Measurements from ENCODE around the gene NAPEPLD. TPM values are rescaled to one million over a fixed set of nuclear protein-coding genes. Genes with fewer than 3 reads are reported as not detected.
"Not testable (repeated sequence)": the region's sequence is repeated elsewhere in the genome, so short reads cannot be mapped to it uniquely, and the experiment has no call there.

Gene NAPEPLD
- total RNA-seq, 1 donor from 2014 or later, result 8.1 TPM

DNA sequence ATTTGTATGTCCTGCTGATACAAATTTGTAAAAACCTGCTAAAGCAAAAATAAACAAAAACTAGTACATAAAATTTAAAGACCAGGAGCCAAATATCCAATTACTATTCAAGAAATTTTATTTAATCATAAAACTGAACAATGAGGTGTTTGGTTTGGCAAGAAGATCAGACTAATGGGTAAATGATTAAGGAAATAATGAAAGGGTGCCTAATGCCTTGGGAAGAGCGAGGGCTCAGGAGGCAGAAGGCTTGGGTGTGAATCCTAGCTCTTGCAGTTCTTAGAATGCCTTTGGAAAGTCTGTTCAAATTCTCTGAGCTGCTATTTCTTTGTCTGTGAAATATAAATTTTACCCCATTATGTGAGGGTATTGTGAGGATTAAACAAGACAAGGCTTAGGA, 32.4 kb downstream of the NAPEPLD start:
- Mint-ChIP-seq H3K27ac (no peak overlapping the region), H3K27me3 (ENCODE audit: insufficient read depth) (no peaks in the 10 kb centered on the region), H3K36me3 (ENCODE audit: low read depth) (peaks cover 25% of the 10 kb centered on the region), H3K4me3 (no peak overlapping the region), H3K9me3 (peaks cover under 1% of the 10 kb centered on the region), H3K4me1 (ENCODE audit: low read depth) (peaks cover 7% of the 10 kb centered on the region)
- DNase-seq (ENCODE audit: low spot score), result no peak
- intact Hi-C loops (cut with micrococcal nuclease), result no loop called here

DNA sequence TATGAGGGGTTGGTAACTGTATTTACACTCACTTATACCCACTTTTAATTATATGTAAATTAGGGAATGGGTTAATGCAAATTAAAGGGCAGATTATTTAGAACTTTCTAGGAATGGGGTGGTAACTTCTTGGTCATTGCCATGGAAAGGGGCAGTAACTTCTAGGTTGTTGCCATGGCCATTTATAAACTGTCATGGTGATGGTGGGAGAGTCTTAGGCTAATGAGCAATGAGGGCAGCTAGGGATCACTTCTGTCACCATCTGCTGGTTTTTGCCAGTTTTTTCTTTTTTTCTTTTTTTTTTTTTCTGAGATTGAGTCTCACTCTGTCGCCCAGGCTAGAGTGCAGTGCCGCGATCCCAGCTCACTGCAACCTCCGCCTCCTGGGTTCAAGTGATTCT, 33.1 kb downstream of the NAPEPLD start:
- H3K27ac Mint-ChIP-seq, result no peak overlapping the region
- H3K27me3 Mint-ChIP-seq (ENCODE audit: insufficient read depth), result no peaks in the 10 kb centered on the region
- H3K36me3 Mint-ChIP-seq (ENCODE audit: low read depth), result peaks cover 31% of the 10 kb centered on the region
- intact Hi-C loops (cut with micrococcal nuclease), result no loop called here
- peaks cover 6% of the 10 kb centered on the region for H3K9me3 Mint-ChIP-seq
- DNase-seq (ENCODE audit: low spot score), result no peak
- peaks cover 7% of the 10 kb centered on the region for H3K4me1 Mint-ChIP-seq (ENCODE audit: low read depth)
- no peak overlapping the region for H3K4me3 Mint-ChIP-seq

DNA sequence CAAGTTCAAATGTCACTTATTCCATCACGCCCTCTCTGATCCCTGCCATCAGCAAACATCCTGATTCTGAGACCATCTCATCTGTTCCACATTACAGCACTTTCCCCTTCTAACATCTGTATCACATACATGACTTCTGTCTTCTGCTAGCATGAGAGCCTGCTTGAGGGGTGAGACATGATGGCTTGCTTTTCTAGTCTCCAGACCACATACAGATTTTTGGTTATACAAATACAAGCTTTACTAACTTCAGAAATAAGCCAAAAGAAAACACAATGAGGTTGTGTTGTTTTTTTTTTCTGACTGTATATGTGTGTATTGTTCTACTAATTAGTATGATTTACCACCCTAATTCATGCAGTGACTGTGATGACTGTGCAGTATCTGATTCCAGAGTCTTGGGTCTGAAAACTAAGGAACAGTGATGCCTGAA, 34.3 kb downstream of the NAPEPLD start:
- Mint-ChIP-seq H3K4me1 (ENCODE audit: low read depth) (peaks cover 7% of the 10 kb centered on the region), H3K27ac (no peak overlapping the region), H3K36me3 (ENCODE audit: low read depth) (peaks cover 39% of the 10 kb centered on the region), H3K27me3 (ENCODE audit: insufficient read depth) (peaks cover 4% of the 10 kb centered on the region), H3K4me3 (no peak overlapping the region), H3K9me3 (peaks cover 14% of the 10 kb centered on the region)
- no peak for DNase-seq (ENCODE audit: low spot score)
- intact Hi-C loops (cut with micrococcal nuclease), result no loop called here

DNA sequence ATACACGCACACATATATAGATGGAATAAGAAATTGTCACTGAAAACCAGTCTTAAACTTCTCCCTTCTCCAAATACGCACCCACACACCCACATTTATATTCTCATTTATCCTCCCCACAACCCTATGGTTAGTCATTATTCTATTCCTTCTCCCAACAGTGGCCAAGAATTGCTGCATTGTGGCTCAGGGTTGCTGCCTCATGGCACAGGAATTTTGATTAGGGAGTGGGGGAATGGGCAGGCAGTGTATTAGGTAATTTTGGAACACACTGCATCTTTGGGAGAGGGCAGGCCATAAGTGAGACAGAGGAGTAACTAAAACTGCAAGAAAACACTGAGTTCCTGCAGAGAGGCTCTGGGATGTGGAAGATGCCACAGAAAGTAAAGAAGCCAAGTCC, 35.7 kb downstream of the NAPEPLD start:
- peaks cover 20% of the 10 kb centered on the region for H3K4me1 Mint-ChIP-seq (ENCODE audit: low read depth)
- no peak overlapping the region for H3K27ac Mint-ChIP-seq
- no peak overlapping the region for H3K4me3 Mint-ChIP-seq
- H3K36me3 Mint-ChIP-seq (ENCODE audit: low read depth), result peaks cover 46% of the 10 kb centered on the region
- H3K9me3 Mint-ChIP-seq, result peaks cover 21% of the 10 kb centered on the region
- intact Hi-C loops (cut with micrococcal nuclease), result no loop called here
- peaks cover 4% of the 10 kb centered on the region for H3K27me3 Mint-ChIP-seq (ENCODE audit: insufficient read depth)
- DNase-seq (ENCODE audit: low spot score), result no peak

DNA sequence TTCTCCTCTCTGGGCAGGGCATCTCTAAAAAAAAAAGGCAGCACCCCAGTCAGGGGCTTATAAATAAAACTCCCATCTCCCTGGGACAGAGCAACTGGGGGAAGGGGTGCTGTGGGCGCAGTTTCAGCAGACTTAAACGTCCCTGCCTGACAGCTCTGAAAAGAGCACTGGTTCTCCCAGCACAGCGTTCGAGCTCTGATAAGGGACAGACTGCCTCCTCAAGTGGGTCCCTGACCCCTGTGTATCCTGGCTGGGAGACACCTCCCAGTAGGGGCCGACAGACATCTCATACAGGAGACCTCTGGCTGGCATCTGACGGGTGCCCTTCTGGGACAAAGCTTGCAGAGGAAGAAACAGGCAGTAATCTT, 42.2 kb downstream of the NAPEPLD start:
- H3K4me3 Mint-ChIP-seq; DNase-seq (ENCODE audit: low spot score); H3K27me3 Mint-ChIP-seq (ENCODE audit: insufficient read depth); H3K27ac Mint-ChIP-seq; intact Hi-C loops (cut with micrococcal nuclease): not testable (repeated sequence)
- peaks cover 13% of the 10 kb centered on the region for H3K4me1 Mint-ChIP-seq (ENCODE audit: low read depth)
- peaks cover 21% of the 10 kb centered on the region for H3K9me3 Mint-ChIP-seq
- peaks cover 46% of the 10 kb centered on the region for H3K36me3 Mint-ChIP-seq (ENCODE audit: low read depth)

DNA sequence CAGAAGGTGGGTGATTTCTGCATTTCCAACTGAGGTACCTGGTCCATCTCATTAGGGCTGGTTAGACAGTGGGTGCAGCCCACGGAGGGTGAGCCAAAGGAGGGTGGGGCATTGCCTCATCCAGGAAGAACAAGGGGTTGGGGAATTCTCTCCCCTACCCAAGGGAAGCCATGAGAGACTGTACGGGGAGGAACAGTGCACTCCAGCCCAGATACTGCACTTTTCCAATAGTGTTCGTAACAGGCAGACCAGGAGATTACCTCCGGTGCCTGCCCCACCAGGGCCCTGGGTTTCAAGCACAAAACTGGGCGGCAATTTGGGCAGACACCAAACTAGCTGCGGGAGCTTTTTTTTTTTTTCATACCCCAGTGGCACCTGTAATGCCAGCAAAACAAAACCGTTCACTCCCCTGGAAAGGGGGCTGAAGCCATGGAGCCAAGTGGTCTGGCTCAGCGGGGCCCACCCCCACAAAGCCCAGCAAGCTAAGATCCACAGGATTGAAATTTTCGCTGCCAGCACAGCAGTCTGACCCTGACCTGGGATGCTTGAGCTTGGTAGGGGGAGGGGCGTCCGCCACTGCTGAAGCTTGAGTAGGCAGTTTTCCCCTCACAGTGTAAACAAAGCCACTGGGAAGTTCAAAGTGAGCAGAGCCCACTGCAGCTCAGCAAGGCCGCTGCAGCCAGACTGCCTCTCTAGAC, 42.7 kb downstream of the NAPEPLD start:
- Mint-ChIP-seq H3K4me1 (ENCODE audit: low read depth) (peaks cover 13% of the 10 kb centered on the region), H3K27ac (no peak overlapping the region), H3K36me3 (ENCODE audit: low read depth) (peaks cover 42% of the 10 kb centered on the region), H3K4me3 (no peak overlapping the region), H3K27me3 (ENCODE audit: insufficient read depth) (peaks cover 4% of the 10 kb centered on the region), H3K9me3 (peaks cover 18% of the 10 kb centered on the region)
- intact Hi-C loops (cut with micrococcal nuclease), result no loop called here
- DNase-seq (ENCODE audit: low spot score), result no peak

DNA sequence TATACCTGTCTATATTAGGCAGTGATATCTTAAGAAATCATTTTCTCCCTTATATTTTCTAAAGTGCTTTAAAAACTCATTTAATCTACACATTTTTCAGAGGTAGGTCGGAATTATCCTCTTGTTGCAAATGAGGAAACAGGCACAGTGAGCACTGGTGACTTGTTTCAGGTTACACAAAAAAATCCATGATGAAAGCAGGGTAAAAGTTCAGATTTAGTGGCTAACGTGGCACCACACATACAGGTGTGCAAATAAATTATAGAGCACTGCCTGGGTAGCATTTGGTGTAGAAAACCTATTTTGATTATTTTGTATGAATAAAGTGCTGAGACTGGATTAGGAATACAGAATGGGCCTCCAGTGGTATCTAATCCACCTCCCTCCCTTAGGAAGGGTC, 47.4 kb downstream of the NAPEPLD start:
- peaks cover 14% of the 10 kb centered on the region for H3K36me3 Mint-ChIP-seq (ENCODE audit: low read depth)
- intact Hi-C loops (cut with micrococcal nuclease), result no loop called here

DNA sequence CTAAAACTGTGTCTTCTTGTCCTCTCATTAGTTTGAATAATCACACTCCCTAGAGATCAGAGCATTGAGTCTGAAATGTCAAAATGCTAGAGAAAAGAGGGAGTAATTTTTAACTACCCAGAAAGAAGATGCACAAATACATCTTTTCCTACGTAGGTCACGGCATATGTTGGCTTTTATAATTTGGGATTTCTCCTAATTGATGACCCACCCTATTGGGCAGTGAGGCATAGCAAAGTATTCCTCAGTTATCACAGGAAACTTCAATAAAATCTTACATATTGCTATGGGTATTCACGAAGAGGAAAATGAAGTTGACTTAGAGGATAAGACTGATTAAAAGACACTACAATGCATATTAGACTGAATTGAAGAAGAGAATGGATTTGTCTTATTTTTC, 48.6 kb downstream of the NAPEPLD start:
- intact Hi-C loops (cut with micrococcal nuclease), result no loop called here
- H3K27ac Mint-ChIP-seq, result no peak overlapping the region
- H3K27me3 Mint-ChIP-seq (ENCODE audit: insufficient read depth), result no peaks in the 10 kb centered on the region
- no peak for DNase-seq (ENCODE audit: low spot score)
- H3K9me3 Mint-ChIP-seq, result no peaks in the 10 kb centered on the region
- H3K4me1 Mint-ChIP-seq (ENCODE audit: low read depth), result no peaks in the 10 kb centered on the region
- H3K4me3 Mint-ChIP-seq, result no peak overlapping the region
- peaks cover 18% of the 10 kb centered on the region for H3K36me3 Mint-ChIP-seq (ENCODE audit: low read depth)

More for the DNA sequence above, 47.4 kb downstream of the NAPEPLD start:
- no peaks in the 10 kb centered on the region for H3K4me1 Mint-ChIP-seq (ENCODE audit: low read depth)
- no peak for DNase-seq (ENCODE audit: low spot score)
- H3K4me3 Mint-ChIP-seq, result no peak overlapping the region
- H3K9me3 Mint-ChIP-seq, result no peaks in the 10 kb centered on the region
- no peaks in the 10 kb centered on the region for H3K27me3 Mint-ChIP-seq (ENCODE audit: insufficient read depth)
- H3K27ac Mint-ChIP-seq, result no peak overlapping the region

DNA sequence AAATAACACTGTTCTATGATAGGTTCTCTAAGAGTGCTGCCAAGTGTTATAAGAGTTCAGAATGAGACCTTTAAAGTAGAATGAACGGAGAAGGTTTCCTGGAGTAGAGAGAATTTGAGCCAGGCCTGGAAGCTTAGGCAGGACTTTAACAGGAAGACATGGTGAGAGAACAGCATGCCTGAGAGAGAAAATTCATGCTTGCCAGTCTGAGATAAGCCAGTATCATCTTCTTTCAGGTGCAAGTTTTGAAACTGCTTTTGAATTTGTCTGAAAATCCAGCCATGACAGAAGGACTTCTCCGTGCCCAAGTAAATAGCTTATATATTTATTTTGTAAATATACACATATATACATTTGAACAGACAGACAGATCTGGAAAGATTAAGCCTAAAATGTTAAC, 51.9 kb downstream of the NAPEPLD start:
- no peak overlapping the region for H3K27ac Mint-ChIP-seq
- intact Hi-C loops (cut with micrococcal nuclease), result no loop called here
- H3K4me3 Mint-ChIP-seq, result no peak overlapping the region
- H3K27me3 Mint-ChIP-seq (ENCODE audit: insufficient read depth), result no peaks in the 10 kb centered on the region
- H3K9me3 Mint-ChIP-seq, result no peaks in the 10 kb centered on the region
- peaks cover 27% of the 10 kb centered on the region for H3K36me3 Mint-ChIP-seq (ENCODE audit: low read depth)
- H3K4me1 Mint-ChIP-seq (ENCODE audit: low read depth), result peaks cover 4% of the 10 kb centered on the region
- no peak for DNase-seq (ENCODE audit: low spot score)

DNA sequence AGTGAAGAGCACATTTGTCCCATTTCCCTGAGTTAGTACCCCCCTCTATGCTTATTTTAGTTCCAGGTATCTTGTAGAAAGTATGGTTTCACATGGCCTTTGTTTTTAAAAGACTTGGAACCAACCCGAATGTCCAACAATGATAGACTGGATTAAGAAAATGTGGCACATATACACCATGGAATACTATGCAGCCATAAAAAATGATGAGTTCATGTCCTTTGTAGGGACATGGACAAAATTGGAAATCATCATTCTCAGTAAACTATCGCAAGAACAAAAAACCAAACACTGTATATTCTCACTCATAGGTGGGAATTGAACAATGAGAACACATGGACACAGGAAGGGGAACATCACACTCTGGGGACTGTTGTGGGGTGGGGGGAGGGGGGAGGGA, 53.3 kb downstream of the NAPEPLD start:
- H3K27ac Mint-ChIP-seq; H3K4me1 Mint-ChIP-seq (ENCODE audit: low read depth); DNase-seq (ENCODE audit: low spot score); H3K9me3 Mint-ChIP-seq; H3K27me3 Mint-ChIP-seq (ENCODE audit: insufficient read depth); H3K4me3 Mint-ChIP-seq; intact Hi-C loops (cut with micrococcal nuclease): not testable (repeated sequence)
- peaks cover 29% of the 10 kb centered on the region for H3K36me3 Mint-ChIP-seq (ENCODE audit: low read depth)

DNA sequence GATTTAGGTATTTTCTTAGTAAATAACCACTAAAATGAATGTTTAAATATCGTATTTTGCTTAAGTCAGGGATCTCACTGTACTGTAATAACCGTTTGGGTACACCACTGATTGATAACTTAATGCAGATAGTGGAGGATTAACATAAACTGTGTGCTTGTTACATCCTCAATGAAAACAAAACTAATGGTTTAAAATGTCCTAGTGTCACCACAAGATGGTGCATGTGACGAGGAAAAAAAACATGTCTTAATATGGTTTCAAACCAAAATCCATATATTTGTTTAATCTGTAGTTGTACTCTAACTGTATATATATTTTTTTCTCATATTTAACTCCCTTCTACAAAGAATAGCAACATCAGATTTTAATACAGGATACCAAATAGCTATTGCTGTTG, 54.8 kb downstream of the NAPEPLD start:
- Mint-ChIP-seq H3K4me3 (no peak overlapping the region), H3K36me3 (ENCODE audit: low read depth) (peaks cover 33% of the 10 kb centered on the region), H3K27ac (no peak overlapping the region), H3K4me1 (ENCODE audit: low read depth) (peaks cover 4% of the 10 kb centered on the region), H3K27me3 (ENCODE audit: insufficient read depth) (no peaks in the 10 kb centered on the region), H3K9me3 (no peaks in the 10 kb centered on the region)
- DNase-seq (ENCODE audit: low spot score), result no peak
- intact Hi-C loops (cut with micrococcal nuclease), result no loop called here

DNA sequence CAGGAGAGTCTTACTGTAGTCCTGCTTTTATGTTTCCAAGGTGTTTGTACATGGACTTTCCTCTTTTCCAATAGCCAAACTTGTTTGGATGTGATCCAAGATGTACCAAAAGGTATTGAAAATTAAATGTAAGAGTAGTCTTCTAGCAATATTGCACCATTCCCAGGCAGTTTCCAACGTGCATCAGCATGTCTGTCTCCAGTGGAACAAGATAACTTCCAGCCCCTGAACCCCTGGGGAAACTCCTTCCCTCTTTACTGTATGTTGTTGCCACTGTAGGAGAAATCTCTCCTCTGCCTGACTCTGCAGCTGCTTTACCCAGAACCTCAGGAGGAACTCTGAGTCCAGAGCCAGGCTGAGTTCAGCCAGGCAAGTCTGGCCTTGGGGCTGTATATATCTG, 55.5 kb downstream of the NAPEPLD start:
- H3K36me3 Mint-ChIP-seq (ENCODE audit: low read depth), result peaks cover 36% of the 10 kb centered on the region
- H3K4me1 Mint-ChIP-seq (ENCODE audit: low read depth), result peaks cover 4% of the 10 kb centered on the region
- no peak overlapping the region for H3K27ac Mint-ChIP-seq
- no peak overlapping the region for H3K4me3 Mint-ChIP-seq
- intact Hi-C loops (cut with micrococcal nuclease), result no loop called here
- no peaks in the 10 kb centered on the region for H3K9me3 Mint-ChIP-seq
- no peaks in the 10 kb centered on the region for H3K27me3 Mint-ChIP-seq (ENCODE audit: insufficient read depth)
- no peak for DNase-seq (ENCODE audit: low spot score)

DNA sequence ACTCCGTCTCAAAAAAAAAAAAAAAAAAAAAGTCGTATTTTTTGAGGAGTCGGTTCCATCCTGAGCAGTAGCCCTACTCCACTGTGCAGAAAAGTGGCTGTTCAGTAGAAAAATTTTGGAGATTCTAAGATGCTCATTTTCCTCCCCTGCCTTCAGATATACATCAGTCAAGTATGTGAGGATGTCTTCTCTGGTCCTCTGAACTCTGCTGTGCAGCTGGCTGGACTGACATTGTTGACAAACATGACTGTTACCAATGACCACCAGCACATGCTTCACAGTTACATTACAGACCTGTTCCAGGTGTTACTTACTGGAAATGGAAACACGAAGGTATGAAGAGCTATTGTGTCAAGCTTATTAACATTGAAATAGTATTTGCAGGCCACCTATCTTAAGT, 56.6 kb downstream of the NAPEPLD start:
- H3K9me3 Mint-ChIP-seq; H3K4me1 Mint-ChIP-seq (ENCODE audit: low read depth); DNase-seq (ENCODE audit: low spot score); H3K27me3 Mint-ChIP-seq (ENCODE audit: insufficient read depth); intact Hi-C loops (cut with micrococcal nuclease); H3K27ac Mint-ChIP-seq; H3K4me3 Mint-ChIP-seq: not testable (repeated sequence)
- peaks cover 39% of the 10 kb centered on the region for H3K36me3 Mint-ChIP-seq (ENCODE audit: low read depth)

DNA sequence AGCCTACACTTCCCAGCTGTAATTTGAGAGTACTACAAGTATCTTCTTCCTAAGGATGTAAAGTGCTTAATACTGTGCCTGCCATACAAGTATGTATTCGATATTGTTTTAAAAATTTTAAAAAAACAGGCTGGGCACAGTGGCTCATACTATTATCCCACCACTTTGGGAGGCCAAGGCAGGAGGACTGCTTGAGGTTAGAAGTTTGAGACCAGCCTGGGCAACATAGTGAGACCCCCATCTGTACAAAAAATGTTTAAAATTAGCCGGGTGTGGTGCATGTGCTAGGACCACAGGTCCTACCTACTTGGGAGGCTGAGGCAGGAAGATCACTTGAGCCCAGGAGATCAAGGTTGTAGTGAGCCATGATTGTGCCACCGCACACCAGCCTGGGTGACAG, 65.7 kb downstream of the NAPEPLD start:
- Mint-ChIP-seq H3K4me1 (ENCODE audit: low read depth) (peaks cover 7% of the 10 kb centered on the region), H3K27me3 (ENCODE audit: insufficient read depth) (no peaks in the 10 kb centered on the region), H3K27ac (no peak overlapping the region), H3K36me3 (ENCODE audit: low read depth) (peaks cover 12% of the 10 kb centered on the region), H3K4me3 (no peak overlapping the region), H3K9me3 (no peaks in the 10 kb centered on the region)
- DNase-seq (ENCODE audit: low spot score), result no peak
- intact Hi-C loops (cut with micrococcal nuclease), result no loop called here
